ENCODE measurements around the gene ARGLU1. TPM values are rescaled to one million over a fixed set of nuclear protein-coding genes. Genes with fewer than 3 reads are reported as not detected.

Gene ARGLU1
- total and polyA plus RNA-seq, 9 of the 15 experiments (the other 6 are each of a cell fraction or from before 2014, with no cell fraction given), result 19.3 to 99.9 (median 49.3) TPM

GRCh38 chr13:106614874-106615273, 46.9 kb upstream of the ARGLU1 start (continued):
- TF ChIP-seq REST (IDR thresholded peaks at IDR 0.05; ENCODE audit: borderline replicate concordance) (no peak), REST (CRISPR knock-in tag; IDR thresholded peaks at IDR 0.05; ENCODE audit: low read depth) (no peak), GTF2E2 (tag; IDR thresholded peaks at IDR 0.05) (no peak), NEUROD1 (IDR thresholded peaks at IDR 0.05; ENCODE audit: borderline replicate concordance, low read depth, low read length, partially characterized antibody) (no peak), GMEB1 (CRISPR knock-in tag; IDR thresholded peaks at IDR 0.05) (no peak)
